Activated T-cell treated with anti-CD3 and anti-CD28 coated beads, Interleukin-2, amount 50 U/mL, for 48 hours (primary cell): ENCODE data around the gene CSF2RB.

ENCODE experiments used
- DNase-seq, 2 experiments: peaks; one replicate each; pipeline ENCODE4 v3.0.0-alpha.2; 2020

CSF2RB gene

GRCh38 chr22:36938028-36938425 lies 24.6 kb downstream of the CSF2RB start:
- DNase-seq = peak in 1 of 2 experiments; percentile 13

DNA sequence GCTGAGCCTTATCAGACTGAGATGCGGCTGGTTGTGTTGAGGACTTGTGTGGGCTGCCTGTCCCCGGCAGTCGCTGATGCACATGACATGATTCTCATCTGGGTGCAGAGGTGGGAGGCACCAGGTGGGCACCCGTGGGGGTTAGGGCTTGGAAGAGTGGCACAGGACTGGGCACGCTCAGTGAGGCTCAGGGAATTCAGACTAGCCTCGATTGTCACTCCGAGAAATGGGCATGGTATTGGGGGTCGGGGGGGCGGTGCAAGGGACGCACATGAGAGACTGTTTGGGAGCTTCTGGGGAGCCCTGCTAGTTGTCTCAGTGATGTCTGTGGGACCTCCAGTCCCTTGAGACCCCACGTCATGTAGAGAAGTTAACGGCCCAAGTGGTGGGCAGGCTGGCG lies 25.5 kb downstream of the CSF2RB start:
- DNase-seq = no peak

DNA sequence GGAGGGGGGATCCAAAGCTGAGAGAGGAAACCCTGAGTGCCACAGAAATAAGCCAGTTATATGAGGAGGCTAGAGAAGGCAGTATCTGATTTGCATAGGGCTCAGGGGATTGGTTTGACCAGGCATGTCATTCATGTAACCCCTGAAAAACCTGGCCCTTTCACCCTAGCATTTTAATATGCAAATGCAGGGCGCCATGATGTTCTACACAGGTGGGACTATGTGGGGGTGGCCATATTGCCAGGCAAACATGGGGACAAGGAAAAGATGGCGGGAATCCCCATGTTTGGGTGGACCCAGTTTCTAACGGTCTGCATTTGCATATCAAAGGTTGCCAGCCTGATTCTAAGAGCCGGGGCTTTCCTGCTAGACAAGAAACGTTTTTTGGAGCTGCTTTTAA lies 27.2 kb downstream of the CSF2RB start:
- DNase-seq = peak in 1 of 2 experiments; percentile 7

DNA sequence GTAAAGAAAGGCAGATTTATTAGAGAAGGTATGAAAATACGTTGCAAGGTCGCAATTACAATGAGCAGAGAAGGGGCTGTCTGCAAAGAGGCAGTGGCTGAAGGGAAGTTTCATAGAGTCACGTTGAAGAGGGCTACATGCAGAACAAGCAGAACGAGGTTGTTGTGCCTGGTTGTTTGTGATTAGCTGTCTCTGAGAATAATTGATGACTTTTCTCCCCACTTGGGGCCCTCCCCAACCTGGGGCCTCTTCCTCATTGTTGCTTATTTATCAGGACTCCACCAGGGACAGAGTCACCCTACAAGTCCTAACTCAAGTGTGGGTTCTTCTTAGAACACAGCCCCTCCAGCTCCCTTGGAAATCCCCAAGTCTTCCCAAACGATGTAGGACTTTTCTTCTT lies 29.1 kb downstream of the CSF2RB start:
- no peak for DNase-seq

- no peak for DNase-seq
Measured at GRCh38 chr22:36946421-36947158, 33.2 kb downstream of the CSF2RB start.

- DNase-seq = no peak
Measured at GRCh38 chr22:36948273-36949225, 35.1 kb downstream of the CSF2RB start.

DNA sequence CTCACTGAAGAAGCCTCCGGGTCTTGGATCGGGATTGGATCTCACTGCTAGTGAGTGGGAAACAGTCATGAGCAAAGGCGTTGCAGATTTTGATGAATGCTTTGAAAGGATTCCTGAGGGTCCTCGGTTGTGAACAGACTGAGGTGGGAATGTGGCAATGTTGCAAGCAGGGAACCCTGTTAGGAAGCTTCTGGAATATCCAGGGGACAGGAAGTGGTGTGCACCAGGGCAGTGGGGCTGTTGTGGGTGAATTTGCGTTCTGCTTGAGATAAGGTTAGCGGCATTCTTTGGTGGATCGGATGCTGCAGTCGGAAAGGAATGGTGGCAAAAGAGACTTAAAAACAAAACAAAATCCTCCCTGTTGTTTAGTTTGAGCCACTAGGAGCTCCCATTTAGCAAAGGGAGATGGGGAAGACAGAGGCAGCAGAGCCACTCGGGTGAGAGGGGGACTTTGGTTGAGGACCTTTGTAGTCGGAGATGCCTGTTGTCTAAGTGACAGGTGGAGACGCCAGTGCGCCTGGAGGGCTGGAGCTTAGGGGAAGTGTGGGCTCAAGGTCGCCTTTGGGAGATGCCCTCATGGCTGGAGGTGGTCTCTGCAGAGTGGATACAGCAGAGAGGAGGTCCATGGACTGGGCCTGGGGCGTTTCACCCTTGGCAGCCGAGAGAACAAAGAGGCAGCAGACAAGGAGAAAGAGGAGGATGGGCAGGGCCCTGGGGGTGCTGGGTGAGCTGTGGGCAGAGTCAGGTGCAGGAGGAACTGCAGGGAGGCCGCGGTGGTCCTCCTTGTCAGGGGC lies 37.6 kb downstream of the CSF2RB start:
- no peak for DNase-seq

DNA sequence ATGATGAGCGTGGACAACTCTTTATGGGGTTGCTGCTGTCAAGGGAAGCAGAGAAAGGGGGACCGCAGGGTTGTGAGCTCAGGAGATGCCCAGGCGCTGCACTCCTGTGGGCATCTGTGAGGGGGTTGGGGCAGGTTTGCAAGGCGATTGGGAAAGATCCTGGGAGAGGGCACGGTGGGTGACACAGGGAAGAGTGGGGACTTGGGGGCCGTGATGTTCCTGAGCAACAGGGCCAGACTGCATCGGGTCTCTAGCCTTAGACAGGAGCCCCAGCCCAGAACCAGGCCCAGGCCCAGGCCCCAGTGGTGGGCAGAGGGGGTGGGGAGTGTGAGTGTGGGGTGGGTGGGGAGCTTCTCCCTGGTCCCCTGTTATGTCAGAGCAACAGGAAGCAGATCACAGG lies 38.3 kb downstream of the CSF2RB start:
- DNase-seq = no peak

- no peak for DNase-seq
Measured at GRCh38 chr22:36953239-36954080, 40.0 kb downstream of the CSF2RB start.

GRCh38 chr22:36954251-36955014 lies 41.0 kb downstream of the CSF2RB start:
- peak in 1 of 2 experiments; percentile 25 for DNase-seq

- no peak for DNase-seq
Measured at GRCh38 chr22:36955691-36956090, 42.3 kb downstream of the CSF2RB start.

DNA sequence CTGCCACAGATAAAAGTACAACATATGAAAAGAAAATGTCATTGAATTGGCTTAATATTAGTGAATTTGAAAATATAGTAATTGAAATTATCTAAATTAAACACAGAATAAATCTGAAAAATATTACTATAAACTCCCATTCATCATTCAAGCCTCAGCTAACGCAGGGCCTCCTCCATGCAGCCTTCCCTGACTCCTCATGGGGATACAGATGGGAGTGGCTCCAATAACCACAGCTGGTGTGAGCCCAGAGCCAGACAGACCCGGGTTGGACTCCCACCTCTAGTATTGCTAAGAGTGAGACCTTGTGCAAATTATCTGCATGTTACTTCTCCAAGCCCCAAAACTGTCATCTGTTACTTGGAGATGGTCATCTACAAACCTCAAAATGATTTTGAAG lies 44.9 kb downstream of the CSF2RB start:
- DNase-seq = no peak

DNA sequence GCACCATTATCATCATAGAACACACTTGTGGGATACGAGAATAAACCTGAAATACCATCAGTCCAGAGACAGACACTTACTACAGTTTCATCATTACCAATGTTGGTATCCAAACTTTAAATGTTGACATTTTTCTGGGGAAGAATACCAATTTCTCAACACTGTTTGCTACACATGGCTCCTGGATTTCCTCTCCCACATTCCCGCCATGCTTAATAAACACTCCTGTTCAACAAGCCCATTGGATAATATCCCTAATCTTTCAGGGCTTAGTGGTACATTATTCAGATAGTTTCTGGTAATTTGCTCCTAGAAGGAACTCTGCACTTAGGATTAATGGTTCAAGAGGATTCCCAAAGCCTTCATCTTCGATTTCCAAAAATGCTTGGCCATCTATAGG lies 48.2 kb downstream of the CSF2RB start:
- no peak for DNase-seq

DNA sequence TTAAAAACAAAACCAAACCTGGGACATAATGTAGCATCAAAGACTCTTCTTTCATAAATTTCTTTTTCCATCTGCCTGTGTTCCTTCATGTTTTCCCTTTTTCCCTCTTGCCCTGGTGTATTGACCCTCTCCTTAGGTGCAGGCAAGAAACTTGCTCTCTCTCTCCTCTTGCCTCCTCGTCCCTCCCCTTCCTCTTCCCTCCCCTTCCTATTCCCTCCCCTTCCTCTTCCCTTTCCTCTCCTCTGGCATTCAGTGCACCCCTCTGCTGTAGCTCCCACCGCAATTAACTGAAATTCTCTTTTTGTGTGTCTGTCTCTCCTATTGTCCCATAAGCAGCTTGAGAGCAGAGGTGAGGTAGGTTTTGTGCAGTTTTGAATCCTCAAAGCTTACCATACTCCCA lies 49.9 kb downstream of the CSF2RB start:
- DNase-seq = no peak

DNA sequence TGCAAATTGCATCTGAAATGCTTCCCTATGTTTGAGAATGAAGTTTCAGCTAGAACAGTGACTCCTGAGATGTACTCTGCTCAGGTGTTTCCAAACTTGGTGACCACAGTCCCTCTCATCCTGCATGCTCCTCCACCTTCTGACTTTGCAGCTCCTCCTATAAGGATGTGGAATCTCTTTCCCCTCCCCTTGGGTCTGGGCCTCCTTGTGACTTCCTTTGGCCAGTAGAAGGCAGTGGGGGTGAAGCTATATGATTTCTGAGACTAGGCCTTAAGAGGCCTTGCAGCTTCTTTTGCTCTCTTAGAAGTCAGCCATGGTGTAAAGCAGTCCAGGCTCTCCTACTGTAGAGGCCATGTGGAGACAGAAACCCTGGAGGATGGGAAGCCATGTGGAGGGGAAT lies 50.7 kb downstream of the CSF2RB start:
- no peak for DNase-seq

- no peak for DNase-seq
Measured at GRCh38 chr22:36965696-36966095, 52.3 kb downstream of the CSF2RB start.

GRCh38 chr22:36966851-36967540 lies 53.6 kb downstream of the CSF2RB start:
- no peak for DNase-seq

DNA sequence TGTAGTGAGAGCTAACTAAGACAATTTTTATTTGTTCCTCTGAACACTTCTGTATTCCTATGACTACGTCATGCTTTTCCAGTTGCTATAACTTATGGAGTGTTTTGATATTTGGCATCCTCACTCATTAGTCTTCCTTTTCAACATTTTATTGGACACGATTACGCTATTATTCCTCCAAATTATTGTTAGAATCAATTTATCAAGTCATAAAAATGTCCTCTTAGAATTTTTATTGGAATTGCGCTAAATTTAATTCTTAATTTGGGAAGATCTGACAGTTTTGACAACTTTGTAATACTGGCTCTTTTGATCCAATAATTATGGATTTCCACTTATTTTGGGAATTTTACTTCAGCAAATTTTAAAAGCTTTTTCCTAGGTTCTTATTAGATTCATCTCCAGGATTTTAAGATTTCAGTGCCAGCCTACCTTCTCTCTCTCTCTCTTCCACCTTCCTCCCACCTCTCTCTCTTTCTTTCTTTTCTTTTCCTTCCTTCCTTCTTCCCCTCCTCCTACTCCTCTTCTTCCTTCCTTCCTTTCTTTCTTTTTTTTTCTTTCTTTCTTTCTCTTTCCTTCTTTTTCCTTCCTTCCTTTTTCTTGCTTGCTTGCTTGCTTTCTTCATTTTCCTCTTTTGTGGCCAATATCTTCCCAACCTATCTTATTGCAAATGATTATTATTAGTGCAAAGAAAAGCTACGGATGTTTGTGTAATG lies 55.0 kb downstream of the CSF2RB start:
- DNase-seq = no peak

- DNase-seq = no peak
Measured at GRCh38 chr22:36971341-36972125, 58.1 kb downstream of the CSF2RB start.
